ENCODE data around the gene CRISP2. TPM values are rescaled to one million over a fixed set of nuclear protein-coding genes. Genes with fewer than 3 reads are reported as not detected.

Gene CRISP2, protein sequence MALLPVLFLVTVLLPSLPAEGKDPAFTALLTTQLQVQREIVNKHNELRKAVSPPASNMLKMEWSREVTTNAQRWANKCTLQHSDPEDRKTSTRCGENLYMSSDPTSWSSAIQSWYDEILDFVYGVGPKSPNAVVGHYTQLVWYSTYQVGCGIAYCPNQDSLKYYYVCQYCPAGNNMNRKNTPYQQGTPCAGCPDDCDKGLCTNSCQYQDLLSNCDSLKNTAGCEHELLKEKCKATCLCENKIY
- 0.06 TPM in 1 of 2 replicates, not detected in the other for total RNA-seq

DNA sequence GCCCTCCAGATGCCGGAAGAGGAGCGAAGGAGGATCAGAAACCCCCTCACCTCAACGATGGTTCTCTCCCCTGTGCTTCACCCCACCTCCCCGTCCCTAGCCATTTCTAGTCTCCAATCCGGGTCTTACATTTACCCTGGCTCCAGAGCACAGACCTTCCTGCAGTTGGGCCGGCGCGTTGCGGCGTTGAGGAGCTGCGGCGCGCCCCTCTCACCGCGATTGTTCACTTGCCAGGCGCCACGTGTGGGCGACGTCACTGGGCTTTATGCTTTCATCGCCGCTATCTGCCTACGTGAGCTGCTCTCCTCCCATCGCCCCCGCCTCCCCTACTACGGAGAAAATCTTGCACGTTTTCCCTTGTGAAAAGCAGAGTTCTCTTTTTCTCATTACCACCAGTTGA lies at the start of gene CRISP2:
Gene CRISP2, minus strand, starts transcription at position 198 of the 400 bp plus-strand sequence. CDS start 4,347 bp downstream, outside the sequence.
- TF ChIP-seq, protein P1, sequence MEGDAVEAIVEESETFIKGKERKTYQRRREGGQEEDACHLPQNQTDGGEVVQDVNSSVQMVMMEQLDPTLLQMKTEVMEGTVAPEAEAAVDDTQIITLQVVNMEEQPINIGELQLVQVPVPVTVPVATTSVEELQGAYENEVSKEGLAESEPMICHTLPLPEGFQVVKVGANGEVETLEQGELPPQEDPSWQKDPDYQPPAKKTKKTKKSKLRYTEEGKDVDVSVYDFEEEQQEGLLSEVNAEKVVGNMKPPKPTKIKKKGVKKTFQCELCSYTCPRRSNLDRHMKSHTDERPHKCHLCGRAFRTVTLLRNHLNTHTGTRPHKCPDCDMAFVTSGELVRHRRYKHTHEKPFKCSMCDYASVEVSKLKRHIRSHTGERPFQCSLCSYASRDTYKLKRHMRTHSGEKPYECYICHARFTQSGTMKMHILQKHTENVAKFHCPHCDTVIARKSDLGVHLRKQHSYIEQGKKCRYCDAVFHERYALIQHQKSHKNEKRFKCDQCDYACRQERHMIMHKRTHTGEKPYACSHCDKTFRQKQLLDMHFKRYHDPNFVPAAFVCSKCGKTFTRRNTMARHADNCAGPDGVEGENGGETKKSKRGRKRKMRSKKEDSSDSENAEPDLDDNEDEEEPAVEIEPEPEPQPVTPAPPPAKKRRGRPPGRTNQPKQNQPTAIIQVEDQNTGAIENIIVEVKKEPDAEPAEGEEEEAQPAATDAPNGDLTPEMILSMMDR (conservative IDR thresholded peaks at IDR 0.05; ENCODE audit: low read depth, low read length), result no peak
- DNase-seq (ENCODE audit: low read depth), result no peak
- peak within 1 kb of the TSS; percentile 29 for H3K4me3 ChIP-seq (ENCODE audit: low read depth, low read length)

DNA sequence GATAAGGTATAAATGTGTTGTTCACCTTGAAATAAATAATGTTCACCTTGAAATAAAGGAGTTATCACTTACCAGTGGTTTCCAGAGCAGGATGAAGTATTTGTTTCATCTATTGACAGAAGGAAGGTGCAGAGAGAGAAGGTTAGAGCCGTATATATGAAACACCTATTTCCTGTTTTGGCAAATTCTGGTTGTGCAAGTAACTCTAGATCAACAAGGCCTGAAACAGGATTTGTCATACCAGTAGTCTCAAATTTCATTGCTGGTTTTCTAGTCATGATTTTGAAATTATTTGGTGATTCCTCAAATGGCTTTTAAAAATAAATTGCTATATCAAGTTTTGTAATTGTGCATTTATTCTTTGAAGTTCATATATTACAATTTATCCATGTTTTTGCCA lies 30.9 kb upstream of the CRISP2 start, which contains the start of gene CRISP3:
Gene CRISP3, minus strand, starts transcription at position 130 of the 400 bp plus-strand sequence. Its CDS starts 21 bp downstream, at position 109.
- H3K4me3 ChIP-seq (ENCODE audit: low read depth, low read length), result no peak within 1 kb of the TSS
- TF ChIP-seq, protein P1 (conservative IDR thresholded peaks at IDR 0.05; ENCODE audit: low read depth, low read length), result no peak
- no peak for DNase-seq (ENCODE audit: low read depth)

DNA sequence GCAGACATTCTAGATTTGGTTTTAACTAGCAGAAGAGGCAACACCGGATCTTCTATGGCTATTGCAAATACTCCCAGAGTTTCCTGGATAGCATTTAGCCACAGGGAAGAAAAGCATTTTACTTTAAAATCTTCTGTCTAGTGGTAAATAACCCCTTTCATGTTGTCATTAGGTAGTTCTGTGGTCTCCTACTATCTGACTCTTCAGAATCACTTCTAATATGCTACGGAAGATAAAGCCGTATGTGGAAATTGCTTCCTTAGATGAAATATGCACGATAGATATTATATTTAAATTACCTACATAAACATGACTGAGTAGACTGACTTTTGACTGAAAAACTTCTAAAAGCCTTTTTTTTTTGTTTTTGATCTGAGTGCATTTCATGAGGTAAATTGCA lies 30.1 kb upstream of the CRISP2 start:
- TF ChIP-seq, protein P1 (conservative IDR thresholded peaks at IDR 0.05; ENCODE audit: low read depth, low read length), result no peak
- no peak for DNase-seq (ENCODE audit: low read depth)
- H3K4me3 ChIP-seq (ENCODE audit: low read depth, low read length), result no peak overlapping the region

DNA sequence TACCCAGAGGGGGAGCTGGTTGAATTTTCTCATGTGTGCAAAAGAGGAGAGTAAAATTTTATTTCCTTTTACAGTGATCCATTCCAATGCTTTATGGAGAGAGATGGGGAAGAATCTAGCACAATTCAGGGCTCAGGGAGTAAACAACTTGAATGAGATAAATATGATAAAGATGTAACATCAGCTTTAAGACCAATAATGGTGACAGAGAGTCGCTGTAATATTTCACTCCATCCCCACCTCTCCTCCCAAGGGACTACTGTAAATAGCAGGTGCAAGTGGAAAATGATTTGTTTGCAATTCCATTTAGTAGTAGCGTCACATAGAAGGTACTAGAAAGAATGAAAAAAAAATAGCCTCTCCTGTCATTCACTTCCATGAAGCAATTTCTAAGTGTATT lies 26.1 kb upstream of the CRISP2 start:
- DNase-seq (ENCODE audit: low read depth), result no peak
- H3K4me3 ChIP-seq (ENCODE audit: low read depth, low read length), result no peak overlapping the region
- TF ChIP-seq, protein P1 (conservative IDR thresholded peaks at IDR 0.05; ENCODE audit: low read depth, low read length), result no peak

DNA sequence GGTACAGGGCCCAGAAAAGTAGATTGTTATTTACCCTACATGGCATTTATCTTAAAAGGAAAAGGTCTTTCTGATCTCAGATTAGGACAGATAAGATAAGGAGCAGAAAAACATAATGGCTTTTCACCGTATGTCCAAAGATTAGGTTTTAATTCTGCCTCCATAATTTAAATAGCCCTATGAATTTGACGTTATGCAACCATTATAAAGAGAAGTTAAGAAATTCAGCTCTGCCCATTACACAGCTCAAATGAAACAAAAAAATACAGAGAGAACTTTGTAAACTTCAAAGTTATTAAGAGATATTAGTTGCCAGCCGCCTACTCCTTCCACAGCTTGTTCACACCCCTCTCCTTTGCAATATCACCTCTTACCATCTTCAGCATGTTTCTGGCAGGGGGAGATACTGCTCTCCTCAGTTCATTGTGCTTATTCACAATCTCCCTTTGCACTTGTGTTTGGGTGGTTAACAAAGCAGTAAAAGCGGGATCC lies 22.7 kb upstream of the CRISP2 start:
- DNase-seq (ENCODE audit: low read depth), result no peak
- TF ChIP-seq, protein P1 (conservative IDR thresholded peaks at IDR 0.05; ENCODE audit: low read depth, low read length), result no peak
- H3K4me3 ChIP-seq (ENCODE audit: low read depth, low read length), result no peak overlapping the region

DNA sequence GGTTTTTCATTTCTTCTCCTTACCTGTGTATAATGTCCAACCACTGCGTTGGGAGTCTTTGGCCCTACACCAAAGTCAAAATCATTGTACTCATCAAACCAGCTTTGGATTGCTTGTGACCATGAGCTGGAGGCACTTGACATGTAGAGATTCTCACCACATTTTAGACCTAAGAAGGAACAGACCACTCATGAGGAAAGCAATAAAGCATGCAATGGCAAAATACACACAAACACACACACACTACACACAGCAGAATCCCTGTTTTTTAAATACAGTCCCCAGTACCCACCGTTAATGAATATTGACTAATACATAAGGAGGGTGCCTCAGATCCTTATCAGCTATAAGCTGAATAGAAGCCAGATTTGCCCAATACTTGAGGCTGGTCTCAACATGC lies 20.3 kb upstream of the CRISP2 start:
- no peak overlapping the region for H3K4me3 ChIP-seq (ENCODE audit: low read depth, low read length)
- no peak for DNase-seq (ENCODE audit: low read depth)
- TF ChIP-seq, protein P1 (conservative IDR thresholded peaks at IDR 0.05; ENCODE audit: low read depth, low read length), result no peak

DNA sequence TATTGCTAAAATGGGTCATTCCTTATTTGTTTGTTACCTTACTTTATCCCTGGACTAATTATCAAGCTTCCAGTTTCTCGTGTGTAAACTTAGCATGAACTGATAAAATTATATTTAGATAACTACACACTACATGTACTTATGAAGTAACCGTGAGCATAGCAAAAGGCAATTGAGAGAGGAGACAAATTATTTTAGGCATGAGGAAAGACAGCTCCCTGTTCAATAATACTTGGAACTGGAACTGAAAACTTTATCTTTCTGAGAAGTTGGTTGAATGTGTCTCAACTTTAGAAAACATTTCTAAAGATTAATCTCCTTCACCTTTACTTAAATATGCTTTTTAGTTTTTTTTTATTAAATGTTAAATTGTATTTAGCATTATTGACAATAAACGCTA lies 19.4 kb upstream of the CRISP2 start:
- no peak for DNase-seq (ENCODE audit: low read depth)
- no peak overlapping the region for H3K4me3 ChIP-seq (ENCODE audit: low read depth, low read length)
- TF ChIP-seq, protein P1 (conservative IDR thresholded peaks at IDR 0.05; ENCODE audit: low read depth, low read length), result no peak
